CD4-positive, alpha-beta T cell treated with Interleukin-4 for 4 hours (primary cell): Measurements from ENCODE around the gene CEP19.

Experiments used
- DNase-seq: peaks from one replicate; pipeline ENCODE4 v3.0.0-alpha.2; 2020

CEP19 gene

DNA sequence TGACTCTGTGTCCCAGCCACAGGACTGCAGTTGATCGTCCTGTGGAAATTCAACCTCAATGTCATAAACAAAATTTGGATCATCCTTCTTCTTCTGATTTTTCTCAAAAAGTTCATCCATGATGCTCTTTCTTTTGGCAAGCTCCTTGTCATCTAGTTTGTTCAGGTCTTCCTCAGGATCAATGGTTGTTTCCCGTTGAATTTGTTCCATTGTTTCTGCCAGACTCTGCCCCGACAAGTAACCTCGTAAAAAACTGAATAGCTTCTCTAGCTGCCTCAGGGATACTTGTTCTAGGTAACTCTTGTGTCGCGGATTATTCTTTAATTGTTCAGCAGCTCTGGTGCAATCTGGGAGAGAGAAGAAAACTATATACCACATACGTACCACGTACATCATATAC, 4.5 kb downstream of the CEP19 start:
- no peak for DNase-seq

- DNase-seq: no peak
These were observed 5.3 kb downstream of the CEP19 start for GRCh38 chr3:196706731-196707130.

DNA sequence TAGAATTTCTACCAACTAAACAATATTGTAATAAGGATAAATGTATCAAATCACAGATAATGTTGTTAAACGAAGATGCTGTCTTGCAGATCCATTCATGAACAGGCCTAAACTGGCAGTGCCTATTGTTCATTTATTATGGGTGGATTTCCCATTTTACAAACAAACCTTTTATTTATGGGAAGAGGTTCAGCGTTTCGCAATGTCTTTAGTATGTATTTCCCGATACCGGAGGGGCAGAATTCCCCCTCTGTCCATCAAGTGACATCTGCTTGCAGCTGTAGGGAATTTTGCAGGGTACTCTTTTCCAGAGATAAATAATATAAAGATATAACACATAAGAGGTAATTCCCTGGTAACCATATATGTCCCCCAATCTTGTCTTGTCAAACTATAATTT, 5.7 kb downstream of the CEP19 start:
- no peak for DNase-seq

GRCh38 chr3:196700801-196701200, 11.2 kb downstream of the CEP19 start:
- no peak for DNase-seq

DNA sequence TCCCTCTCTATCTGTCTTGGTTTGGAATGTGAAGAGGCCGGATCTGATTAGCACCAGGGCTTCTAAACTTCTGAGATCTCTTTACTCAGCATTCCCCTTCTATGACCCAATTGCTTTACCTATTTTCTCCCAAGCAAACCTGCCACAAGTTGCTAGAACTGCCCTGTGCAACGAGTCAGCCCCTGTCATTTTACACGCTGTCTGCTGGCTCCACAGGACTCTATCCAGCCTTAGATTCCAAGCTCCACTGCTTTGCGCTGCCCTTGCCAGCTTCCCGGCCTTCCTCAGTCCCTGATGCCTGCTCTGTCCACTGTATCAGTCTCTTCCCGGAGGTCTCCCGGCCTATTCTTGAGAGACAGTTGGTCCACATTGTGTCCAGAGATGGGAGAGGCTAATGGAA, 12.3 kb downstream of the CEP19 start:
- DNase-seq: no peak

DNA sequence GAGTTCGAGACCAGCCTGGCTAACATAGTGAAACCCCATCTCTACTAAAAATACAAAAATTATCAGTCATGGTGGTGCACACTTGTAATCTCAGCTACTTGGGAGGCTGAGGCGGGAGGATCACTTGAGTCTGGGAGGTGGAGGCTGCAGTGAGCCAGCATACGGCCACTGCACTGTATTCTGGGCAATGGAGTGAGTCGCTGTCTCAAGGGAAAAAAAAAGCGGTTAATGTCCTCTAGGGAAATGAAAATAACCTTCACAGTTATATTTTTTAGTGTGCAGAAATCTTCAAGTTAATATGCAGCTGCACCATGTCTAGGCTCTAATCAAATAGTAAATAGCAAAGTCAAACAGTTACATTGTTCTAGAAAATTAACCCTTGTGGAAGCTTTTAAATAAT, 14.8 kb downstream of the CEP19 start:
- no peak for DNase-seq

GRCh38 chr3:196695849-196696226, 16.2 kb downstream of the CEP19 start:
- no peak for DNase-seq

DNA sequence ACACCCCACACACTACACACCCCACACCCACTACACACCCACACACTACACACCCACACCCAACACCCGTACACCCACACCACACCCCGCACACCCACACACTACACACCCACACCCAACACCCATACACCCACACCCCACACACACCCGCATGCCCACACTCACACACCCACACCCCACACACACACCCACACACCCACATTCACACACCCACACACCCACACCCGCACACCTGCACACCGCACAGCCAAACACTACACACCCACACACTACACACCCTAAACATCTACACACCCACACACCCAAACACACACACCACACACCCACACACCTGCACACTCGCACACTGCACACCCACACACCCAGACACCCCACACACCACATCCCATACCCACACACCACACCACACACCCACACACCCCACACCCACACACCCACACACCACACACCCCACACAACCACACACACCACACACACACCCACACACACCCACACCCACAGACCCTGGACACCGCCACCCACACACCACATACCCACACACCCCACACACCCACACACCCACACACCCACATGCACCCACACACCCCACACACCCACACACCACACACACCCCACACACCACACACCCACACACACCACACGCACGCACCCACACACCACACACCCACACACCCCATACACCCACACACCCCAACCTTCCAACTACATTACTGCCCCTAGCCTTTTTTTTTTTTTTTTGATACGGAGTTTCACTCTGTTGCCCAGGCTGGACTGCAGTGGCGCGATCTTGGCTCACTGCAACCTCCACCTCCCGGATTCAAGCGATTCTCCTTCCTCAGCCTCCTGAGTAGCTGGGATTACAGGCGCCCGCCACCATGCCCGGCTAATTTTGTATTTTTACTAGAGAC, 16.9 kb downstream of the CEP19 start:
- DNase-seq: no peak

GRCh38 chr3:196694202-196694638, 17.8 kb downstream of the CEP19 start:
- DNase-seq: peak; percentile 41

GRCh38 chr3:196691386-196691785, 20.7 kb downstream of the CEP19 start:
- DNase-seq: no peak

GRCh38 chr3:196689941-196690660, 21.9 kb downstream of the CEP19 start:
- DNase-seq: no peak

DNA sequence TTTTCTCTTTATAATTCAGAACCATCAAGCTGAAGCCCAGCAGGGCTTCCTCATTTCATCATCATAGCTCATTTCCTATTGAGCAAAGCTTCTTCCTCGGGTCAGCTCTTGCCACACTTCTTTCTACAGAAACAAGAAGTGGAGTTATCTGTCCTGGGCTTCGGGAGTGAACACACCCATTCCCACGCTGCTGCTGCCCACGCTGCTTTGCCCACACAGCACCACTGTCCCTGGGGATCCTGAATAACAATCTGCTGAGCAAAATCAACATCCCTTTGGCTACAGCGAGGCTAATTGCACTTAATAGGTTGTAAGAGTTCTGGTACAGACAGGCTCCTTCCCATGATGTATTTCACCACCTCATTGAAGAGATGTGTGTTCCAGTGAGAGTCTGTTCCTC, 23.7 kb downstream of the CEP19 start:
- no peak for DNase-seq

DNA sequence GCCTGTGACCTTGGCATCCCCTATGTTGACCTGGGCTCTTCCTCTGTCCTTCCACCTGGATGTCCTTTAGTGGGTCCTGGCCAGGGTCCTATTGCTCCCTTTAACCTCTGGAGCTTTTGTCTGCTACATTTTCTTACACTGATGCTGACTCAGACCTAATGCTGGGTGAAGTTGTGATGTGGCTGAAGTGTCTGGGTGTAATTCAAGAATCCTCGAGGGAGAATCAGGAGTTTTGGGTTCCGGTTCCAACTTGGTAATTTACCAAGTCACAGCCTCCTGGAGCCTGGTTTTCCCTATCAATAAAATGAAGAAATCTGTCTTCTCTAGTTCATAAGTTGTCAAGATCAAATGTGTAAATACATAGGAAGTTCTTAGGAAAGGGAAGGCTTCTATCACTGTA, 25.6 kb downstream of the CEP19 start:
- DNase-seq: no peak

DNA sequence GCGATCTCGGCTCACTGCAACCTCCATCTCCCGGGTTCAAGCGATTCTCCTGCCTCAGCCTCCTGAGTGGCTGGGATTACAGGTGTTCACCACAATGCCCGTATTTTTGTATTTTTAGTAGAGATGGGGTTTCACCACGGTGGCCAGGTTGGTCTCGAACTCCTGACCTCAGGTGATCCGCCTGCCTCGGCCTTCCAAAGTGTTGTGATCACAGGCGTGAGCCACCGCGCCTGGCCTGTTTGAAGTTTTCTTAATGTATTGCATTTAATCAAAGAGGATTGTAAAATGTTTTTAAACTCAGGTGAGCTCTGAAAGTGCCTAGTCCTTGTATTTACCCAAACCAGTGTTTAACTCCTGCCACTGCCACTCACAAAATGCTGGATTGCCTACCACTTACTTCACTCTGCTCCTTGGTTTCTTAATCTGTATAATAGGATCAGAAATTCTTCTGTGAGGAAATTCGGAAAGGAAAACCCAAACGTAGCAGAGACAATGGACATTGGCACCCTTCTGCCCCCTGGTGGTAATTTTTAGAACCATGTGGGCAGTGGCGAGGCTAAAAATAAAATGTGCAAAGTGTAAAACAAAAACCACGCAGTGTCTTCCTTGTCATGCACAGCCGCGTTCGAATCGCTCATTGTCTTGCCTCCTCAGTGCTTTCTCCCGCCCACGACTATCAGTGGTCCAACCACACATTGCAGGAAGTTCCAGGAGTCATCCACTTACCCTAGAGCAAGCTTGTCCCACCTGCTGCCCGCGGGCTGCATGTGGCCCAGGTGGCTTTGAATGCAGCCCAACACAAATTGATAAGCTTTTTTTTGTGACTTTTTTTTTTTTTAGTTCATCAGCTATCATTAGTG, 27.3 kb downstream of the CEP19 start:
- DNase-seq: peak; percentile 70

DNA sequence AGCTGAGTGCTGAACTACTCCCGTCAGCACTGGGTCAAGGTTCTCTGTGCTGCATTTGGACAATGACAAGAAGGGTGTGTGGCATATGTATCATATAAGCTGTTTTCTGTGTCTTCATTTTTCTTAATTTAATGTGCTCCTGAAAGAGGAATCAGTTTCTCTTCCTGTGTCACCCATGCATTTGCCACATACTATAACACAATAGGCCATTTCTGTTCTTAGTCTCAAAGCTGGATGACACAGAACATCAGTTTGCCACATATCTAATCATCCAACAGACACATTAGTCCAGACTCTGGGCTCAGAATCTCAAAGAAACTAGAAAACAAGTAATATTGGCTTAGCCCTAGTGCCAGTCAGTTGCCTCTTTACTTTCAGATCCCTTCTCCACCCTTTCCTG, 34.1 kb downstream of the CEP19 start:
- no peak for DNase-seq

DNA sequence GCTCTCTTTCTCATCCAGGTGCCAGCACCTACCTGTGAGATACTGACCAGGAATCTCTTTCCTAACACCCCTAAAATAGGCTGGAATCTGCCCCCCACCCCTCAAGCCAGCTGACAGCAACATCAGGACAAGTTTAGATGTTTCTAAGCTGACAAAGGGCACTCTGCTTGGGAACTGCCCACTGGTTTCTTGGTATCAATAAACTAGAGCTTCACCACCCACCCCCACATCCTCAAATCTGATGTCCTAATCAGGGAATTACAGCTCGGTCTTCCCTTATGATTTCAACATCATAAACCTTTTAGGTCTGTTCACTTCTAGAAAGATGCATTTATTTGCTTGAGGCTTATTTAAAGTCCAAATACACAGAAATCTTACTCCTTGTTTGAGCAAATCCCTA, 34.7 kb downstream of the CEP19 start:
- DNase-seq: no peak

GRCh38 chr3:196673632-196674031, 38.4 kb downstream of the CEP19 start:
- no peak for DNase-seq

- DNase-seq: no peak
These were observed 41.7 kb downstream of the CEP19 start for GRCh38 chr3:196670339-196670738.

GRCh38 chr3:196667056-196667825, 44.8 kb downstream of the CEP19 start:
- no peak for DNase-seq

GRCh38 chr3:196666001-196666867, 45.8 kb downstream of the CEP19 start:
- no peak for DNase-seq
